Measurements from ENCODE around the gene HSPA4. TPM values are rescaled to one million over a fixed set of nuclear protein-coding genes. Genes with fewer than 3 reads are reported as not detected.

The HSPA4 gene
- total RNA-seq, 4 donors from 2014 or later: 48.1 to 84.0 (median 72.3) TPM

DNA sequence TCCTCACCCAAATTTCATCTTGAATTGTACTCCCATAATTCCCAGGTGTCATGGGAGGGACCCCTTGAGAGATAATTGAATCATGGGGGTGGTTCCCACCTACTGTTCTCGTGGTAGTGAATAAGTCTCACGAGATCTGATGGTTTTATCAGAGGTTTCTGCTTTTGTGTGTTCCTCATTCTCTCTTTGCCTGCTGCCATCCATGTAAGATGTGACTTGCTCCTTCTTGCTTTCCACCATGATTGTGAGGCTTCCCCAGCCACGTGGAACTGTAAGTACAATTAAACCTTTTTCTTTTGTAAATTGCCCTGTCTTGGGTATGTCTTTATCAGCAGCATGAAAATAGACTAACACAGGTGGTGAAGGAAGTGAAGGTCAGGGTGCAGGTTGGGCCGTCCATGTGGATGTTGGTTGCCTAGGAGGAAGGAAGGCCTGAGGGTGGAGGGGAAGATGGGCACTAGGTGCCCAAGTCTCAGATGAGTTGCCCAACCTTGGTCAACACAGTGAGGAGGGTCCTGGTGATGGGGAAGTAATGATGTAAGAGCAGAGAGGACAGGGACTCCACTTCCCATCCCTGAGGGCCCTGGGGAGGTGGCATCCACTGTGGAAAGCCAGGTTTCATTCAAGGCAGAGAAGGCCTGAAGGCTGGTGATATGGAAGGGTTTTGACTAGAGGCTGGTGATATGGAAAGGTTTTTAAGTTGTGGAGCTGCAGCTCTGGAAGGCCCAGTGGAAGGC lies 92.6 kb downstream of the HSPA4 start:
- Histone ChIP-seq H3K36me3 (no peaks in the 10 kb centered on the region), H3K4me1 (no peaks in the 10 kb centered on the region), H3K27me3 (peaks cover 22% of the 10 kb centered on the region), H3K4me3 (no peak overlapping the region), H3K27ac (no peak overlapping the region), H3K9me3 (no peaks in the 10 kb centered on the region)
- 69 to 82% methylated on average over 4 of the region's 4 CpGs for WGBS, 2 donors (ENCODE audit: low coverage in 1 of 2)
- no peak for TF ChIP-seq POLR2A (IDR thresholded peaks at IDR 0.05)
- no peak for TF ChIP-seq EP300 (IDR thresholded peaks at IDR 0.05)
- TF ChIP-seq, protein P1, sequence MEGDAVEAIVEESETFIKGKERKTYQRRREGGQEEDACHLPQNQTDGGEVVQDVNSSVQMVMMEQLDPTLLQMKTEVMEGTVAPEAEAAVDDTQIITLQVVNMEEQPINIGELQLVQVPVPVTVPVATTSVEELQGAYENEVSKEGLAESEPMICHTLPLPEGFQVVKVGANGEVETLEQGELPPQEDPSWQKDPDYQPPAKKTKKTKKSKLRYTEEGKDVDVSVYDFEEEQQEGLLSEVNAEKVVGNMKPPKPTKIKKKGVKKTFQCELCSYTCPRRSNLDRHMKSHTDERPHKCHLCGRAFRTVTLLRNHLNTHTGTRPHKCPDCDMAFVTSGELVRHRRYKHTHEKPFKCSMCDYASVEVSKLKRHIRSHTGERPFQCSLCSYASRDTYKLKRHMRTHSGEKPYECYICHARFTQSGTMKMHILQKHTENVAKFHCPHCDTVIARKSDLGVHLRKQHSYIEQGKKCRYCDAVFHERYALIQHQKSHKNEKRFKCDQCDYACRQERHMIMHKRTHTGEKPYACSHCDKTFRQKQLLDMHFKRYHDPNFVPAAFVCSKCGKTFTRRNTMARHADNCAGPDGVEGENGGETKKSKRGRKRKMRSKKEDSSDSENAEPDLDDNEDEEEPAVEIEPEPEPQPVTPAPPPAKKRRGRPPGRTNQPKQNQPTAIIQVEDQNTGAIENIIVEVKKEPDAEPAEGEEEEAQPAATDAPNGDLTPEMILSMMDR (IDR thresholded peaks at IDR 0.05): no peak
- TF ChIP-seq POLR2AphosphoS5 (IDR thresholded peaks at IDR 0.05): no peak
- no peak for ATAC-seq

DNA sequence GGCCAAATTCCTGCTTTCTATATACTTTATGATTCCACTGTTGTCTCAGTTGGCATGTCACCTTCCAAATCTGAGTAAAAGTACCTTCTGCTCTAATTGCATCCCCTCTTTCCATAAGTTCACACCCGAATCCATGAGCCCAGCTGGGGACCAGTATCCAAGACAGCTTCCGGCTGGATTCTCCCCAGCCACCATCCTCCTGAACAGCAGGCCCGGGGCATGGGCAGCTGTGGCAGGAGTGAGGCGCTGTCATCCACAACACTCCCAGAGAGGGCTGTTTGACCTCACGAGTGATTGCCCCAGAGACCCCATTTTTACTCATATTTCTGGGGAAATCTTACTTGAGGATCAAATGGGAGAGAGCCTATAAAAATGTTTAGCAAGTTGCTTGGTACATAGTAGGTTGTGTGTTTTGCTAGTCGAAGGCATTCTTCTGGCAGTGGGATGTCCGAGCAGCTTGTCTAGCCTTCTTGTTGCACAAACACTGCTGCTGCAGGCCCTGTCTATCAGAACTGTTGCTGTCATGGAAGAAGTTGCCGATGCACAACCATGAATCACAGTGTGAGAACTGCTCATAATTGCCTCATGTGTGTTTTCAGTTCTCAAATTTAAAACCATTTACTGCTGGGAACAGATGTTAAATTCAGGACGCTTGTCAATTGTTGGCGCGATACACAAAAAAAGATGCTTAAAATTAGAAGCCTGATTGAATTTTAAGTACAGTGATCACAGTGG lies 93.8 kb downstream of the HSPA4 start:
- WGBS, 2 donors (ENCODE audit: low coverage in 1 of 2): 73 to 74% methylated on average over 5 to 8 of the region's 11 CpGs
- peaks cover 19% of the 10 kb centered on the region for H3K27me3 ChIP-seq
- no peak for TF ChIP-seq POLR2AphosphoS5 (IDR thresholded peaks at IDR 0.05)
- TF ChIP-seq, protein P1 (IDR thresholded peaks at IDR 0.05): no peak
- TF ChIP-seq POLR2A (IDR thresholded peaks at IDR 0.05): no peak
- no peak for TF ChIP-seq EP300 (IDR thresholded peaks at IDR 0.05)

DNA sequence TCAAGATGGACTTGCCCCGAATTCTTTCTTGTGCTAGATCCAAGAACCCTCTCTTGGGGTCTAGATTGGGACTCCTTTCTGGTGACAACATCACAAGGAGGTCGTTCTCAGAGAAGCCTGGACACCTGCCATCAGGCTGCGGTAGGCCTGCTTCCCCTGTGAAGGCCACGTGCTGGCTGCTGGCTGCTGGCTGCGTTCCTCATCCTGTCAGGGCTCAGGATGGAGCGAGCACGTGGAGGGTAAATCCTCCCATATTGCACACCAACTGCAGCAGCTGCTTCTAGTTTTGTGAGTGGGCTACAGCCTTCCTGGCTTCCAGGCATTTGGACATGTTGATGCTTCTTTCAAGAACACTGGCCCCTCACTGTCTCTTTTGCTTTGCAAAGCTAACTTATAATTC lies 95.6 kb downstream of the HSPA4 start:
- H3K4me3 ChIP-seq: no peak overlapping the region
- TF ChIP-seq, protein P1 (IDR thresholded peaks at IDR 0.05): no peak
- TF ChIP-seq POLR2AphosphoS5 (IDR thresholded peaks at IDR 0.05) (no peak), POLR2A (IDR thresholded peaks at IDR 0.05) (no peak), EP300 (IDR thresholded peaks at IDR 0.05) (no peak)
- peaks cover 12% of the 10 kb centered on the region for H3K27me3 ChIP-seq
- H3K9me3 ChIP-seq: no peaks in the 10 kb centered on the region
- 30 to 67% methylated on average over 1 to 2 of the region's 7 CpGs for WGBS, 2 donors (ENCODE audit: low coverage in 1 of 2)
- no peaks in the 10 kb centered on the region for H3K4me1 ChIP-seq
- ATAC-seq: no peak
- no peak overlapping the region for H3K27ac ChIP-seq
- no peaks in the 10 kb centered on the region for H3K36me3 ChIP-seq

More for the DNA sequence above, 93.8 kb downstream of the HSPA4 start:
- H3K9me3 ChIP-seq: no peaks in the 10 kb centered on the region
- no peak for ATAC-seq
- H3K4me1 ChIP-seq: no peaks in the 10 kb centered on the region
- H3K27ac ChIP-seq: no peak overlapping the region
- no peak overlapping the region for H3K4me3 ChIP-seq
- no peaks in the 10 kb centered on the region for H3K36me3 ChIP-seq

DNA sequence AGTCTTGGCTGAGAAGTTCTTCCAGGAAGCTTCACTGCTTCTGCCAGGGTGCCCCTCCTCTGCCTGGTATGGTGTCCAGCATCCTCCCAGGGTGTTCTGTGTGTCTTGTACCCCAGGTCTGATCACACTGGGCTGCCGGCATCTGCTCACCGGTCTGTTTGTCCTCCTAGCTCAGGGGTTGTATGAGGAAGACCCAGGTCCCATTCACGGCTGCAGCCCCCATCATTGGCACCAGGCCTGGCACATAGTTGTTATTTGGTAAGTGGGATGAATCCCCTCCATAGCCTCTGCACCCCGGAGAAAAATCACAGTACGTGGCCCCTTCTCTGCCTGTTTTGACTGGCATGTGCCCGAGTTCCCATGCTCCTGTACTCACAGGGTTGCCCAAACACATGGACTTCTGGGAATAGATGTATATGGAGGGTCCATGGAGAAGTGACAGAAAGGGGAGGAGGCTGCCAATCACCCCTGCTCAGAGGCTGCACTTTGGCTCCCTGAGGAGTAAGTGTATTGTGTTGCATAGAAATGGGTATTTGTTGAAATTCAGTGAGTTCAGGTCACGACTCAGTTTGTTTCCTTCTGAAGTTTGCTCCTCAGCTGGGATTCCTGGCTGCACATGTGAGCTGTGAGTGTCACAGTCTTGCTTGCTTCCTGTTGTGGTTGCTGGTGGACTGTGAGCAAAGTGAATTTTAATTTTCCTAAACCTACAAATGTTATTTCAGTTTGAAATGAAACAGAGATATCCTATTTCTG lies 96.2 kb downstream of the HSPA4 start:
- no peaks in the 10 kb centered on the region for H3K9me3 ChIP-seq
- no peaks in the 10 kb centered on the region for H3K4me1 ChIP-seq
- no peak for ATAC-seq
- WGBS, 2 donors (ENCODE audit: low coverage in 1 of 2): 40 to 86% methylated on average over 1 to 4 of the region's 7 CpGs
- peaks cover 6% of the 10 kb centered on the region for H3K27me3 ChIP-seq
- TF ChIP-seq EP300 (IDR thresholded peaks at IDR 0.05) (no peak), POLR2A (IDR thresholded peaks at IDR 0.05) (no peak), POLR2AphosphoS5 (IDR thresholded peaks at IDR 0.05) (no peak)
- TF ChIP-seq, protein P1 (IDR thresholded peaks at IDR 0.05): no peak
- no peaks in the 10 kb centered on the region for H3K36me3 ChIP-seq
- H3K4me3 ChIP-seq: no peak overlapping the region
- H3K27ac ChIP-seq: no peak overlapping the region
